A549 (cell line): ENCODE results near the gene NUMB. TPM values are rescaled to one million over a fixed set of nuclear protein-coding genes. Genes with fewer than 3 reads are reported as not detected.
A peak's percentile ranks its signal among the peaks of the same experiment; 100 is the strongest.

Experiments used
- ATAC-seq, 2 experiments: fragments of 200-7000 bp in 1 of 2; fragments of >200 bp in 1 of 2; cut with Nextera tagmentation in 1 of 2; cut with Tn5 transposase in 1 of 2; 3 replicates each; pipeline versions ENCODE4 v1.8.0 to v1.9.1; 2018 to 2020; ENCODE audit warnings: mild to moderate bottlenecking in 1 of 2, moderate library complexity in 1 of 2
- CTCF ChIA-PET: fragments of 300-600 bp; sonication (Branson Sonifier 250); formaldehyde crosslinking; extraction: SDS; loops from one replicate; lab custom pipeline; 2021; ENCODE audit warnings: antibody characterized with exemption, inconsistent platforms; lab: Yijun Ruan, JAX
- POLR2A ChIA-PET: fragments of 350-600 bp; formaldehyde crosslinking; extraction: SDS; loops from one replicate; lab custom pipeline; 2021; ENCODE audit warnings: antibody characterized with exemption, inconsistent platforms; lab: Yijun Ruan, JAX
- DNase-seq, 2 experiments: peaks; one replicate each; pipeline versions ENCODE4 v3.0.0 to v3.0.0-alpha.2; 2011 to 2016; ENCODE audit warnings: low read depth in 1 of 2, low spot score in 1 of 2
- FAIRE-seq: peaks from 2 replicates; lab custom pipeline; 2011; peaks lifted over from hg19 to GRCh38; lab: Jason Lieb, UNC
- H3K27ac ChIP-seq, 2 experiments: fragments of >200 bp; sonication (Bioruptor Twin); formaldehyde crosslinking; 3 replicates each; pipeline ENCODE4 v1.5.1; 2016 to 2017
- H3K4me1 ChIP-seq: fragments of >200 bp; sonication (Bioruptor Twin); formaldehyde crosslinking; 3 replicates; pipeline ENCODE4 v1.6.1; 2016
- H3K4me2 ChIP-seq: fragments of >200 bp; sonication (Bioruptor Twin); formaldehyde crosslinking; 3 replicates; pipeline ENCODE4 v1.6.1; 2016
- H3K4me3 ChIP-seq: fragments of >200 bp; sonication (Bioruptor Twin); formaldehyde crosslinking; 3 replicates; pipeline ENCODE4 v1.5.1; 2016
- H3K9me3 ChIP-seq: fragments of >200 bp; sonication (Bioruptor Twin); formaldehyde crosslinking; 3 replicates; pipeline ENCODE4 v1.6.1; 2016
- CHD2 ChIP-seq: fragments of 150-350 bp; IDR thresholded peaks from 2 replicates; pipeline ENCODE4 v1.6.1; 2014; ENCODE audit warnings: low read length; ENCODE audit not compliant: partially characterized antibody
- CTCF ChIP-seq: fragments of >200 bp; sonication (Bioruptor Twin); formaldehyde crosslinking; IDR thresholded peaks from 3 replicates; pipeline ENCODE4 v1.5.1; 2016
- ELK1 ChIP-seq: fragments of 150-350 bp; IDR thresholded peaks from 2 replicates; pipeline ENCODE4 v1.6.1; 2014; ENCODE audit warnings: low read depth, mild to moderate bottlenecking, low read length
- ESRRA ChIP-seq: fragments of 150-350 bp; IDR thresholded peaks from 2 replicates; pipeline ENCODE4 v1.6.1; 2014; ENCODE audit warnings: mild to moderate bottlenecking, low read length, borderline replicate concordance
- HES2 ChIP-seq: fragments of >200 bp; sonication (Bioruptor Twin); formaldehyde crosslinking; IDR thresholded peaks from 2 replicates; pipeline ENCODE4 v1.6.1; 2016
- HMGXB4 ChIP-seq: fragments of 250-450 bp; sonication (Bioruptor Pico); IDR thresholded peaks from 2 replicates; pipeline ENCODE4 v1.5.0; 2021; ENCODE audit warnings: mild to moderate bottlenecking, moderate library complexity, borderline replicate concordance
- HOXA7 ChIP-seq: fragments of 250-450 bp; sonication (Bioruptor Pico); IDR thresholded peaks from 2 replicates; pipeline ENCODE4 v1.5.0; 2020; ENCODE audit warnings: mild to moderate bottlenecking, moderate library complexity
- HOXB13 ChIP-seq: fragments of 250-450 bp; sonication (Bioruptor Pico); IDR thresholded peaks from 2 replicates; pipeline ENCODE4 v1.5.0; 2020; ENCODE audit warnings: low read depth, mild to moderate bottlenecking, moderate library complexity
- JUN ChIP-seq, 2 experiments: fragments of >200 bp; sonication (Bioruptor Twin); formaldehyde crosslinking; IDR thresholded peaks; 2 replicates in 1 of 2; 3 replicates in 1 of 2; pipeline ENCODE4 v1.6.1; 2016 to 2017
- JUNB ChIP-seq: fragments of >200 bp; sonication (Bioruptor Twin); formaldehyde crosslinking; IDR thresholded peaks from 2 replicates; pipeline ENCODE4 v1.6.1; 2016
- KDM5A ChIP-seq: fragments of 200-600 bp; sonication (generic); IDR thresholded peaks from 2 replicates; pipeline ENCODE4 v1.6.1; 2016; ENCODE audit warnings: antibody characterized with exemption, mild to moderate bottlenecking
- MAFK ChIP-seq: fragments of 450-650 bp; IDR thresholded peaks from 2 replicates; pipeline ENCODE4 v1.6.1; 2014; ENCODE audit not compliant: partially characterized antibody
- MAX ChIP-seq: IDR thresholded peaks from 2 replicates; pipeline ENCODE4 v1.6.1; 2012
- NFE2L2 ChIP-seq: fragments of 150-350 bp; conservative IDR thresholded peaks from 2 replicates; pipeline ENCODE4 v1.6.1; 2014; ENCODE audit warnings: low read length
- POLR2AphosphoS2 ChIP-seq: conservative IDR thresholded peaks from 2 replicates; pipeline ENCODE4 v1.6.1; 2012; ENCODE audit warnings: low read length, improper control_type of control experiment, inconsistent platforms
- RAD21 ChIP-seq, 2 experiments: fragments of >200 bp in 1 of 2; sonication (Bioruptor Twin) in 1 of 2; formaldehyde crosslinking in 1 of 2; IDR thresholded peaks in 1 of 2; conservative IDR thresholded peaks in 1 of 2; 2 replicates in 1 of 2; 3 replicates in 1 of 2; pipeline ENCODE4 v1.6.1; 2012 to 2018; ENCODE audit warnings: inconsistent platforms in 1 of 2
- RARB ChIP-seq: fragments of 250-450 bp; sonication (Bioruptor Pico); IDR thresholded peaks from 2 replicates; pipeline ENCODE4 v1.8.0; 2021; ENCODE audit warnings: mild to moderate bottlenecking, moderate library complexity
- RCOR1 ChIP-seq: fragments of 150-350 bp; IDR thresholded peaks from 2 replicates; pipeline ENCODE4 v1.6.1; 2014; ENCODE audit warnings: antibody characterized with exemption, low read length, low read depth
- REST ChIP-seq: fragments of 200-600 bp; sonication (generic); IDR thresholded peaks from 2 replicates; pipeline ENCODE4 v1.6.1; 2016; ENCODE audit warnings: antibody characterized with exemption, mild to moderate bottlenecking, moderate library complexity
- SREBF2 ChIP-seq: fragments of 450-650 bp; IDR thresholded peaks from 2 replicates; pipeline ENCODE4 v1.6.1; 2014; ENCODE audit warnings: mild to moderate bottlenecking, moderate library complexity
- TFCP2L1 ChIP-seq: fragments of 250-450 bp; sonication (Bioruptor Pico); IDR thresholded peaks from 2 replicates; pipeline ENCODE4 v1.5.0; 2021; ENCODE audit warnings: mild to moderate bottlenecking
- ZFP36 ChIP-seq: fragments of 450-650 bp; IDR thresholded peaks from 2 replicates; pipeline ENCODE4 v1.6.1; 2014; ENCODE audit warnings: borderline replicate concordance; ENCODE audit not compliant: partially characterized antibody
- WGBS: methylation state at CpG from one replicate; pipeline ENCODE4 v1.1.6; 2017; ENCODE audit errors: missing lambda C conversion rate; 5-methylcytosine and 5-hydroxymethylcytosine counted together
- polyA plus RNA-seq, 4 experiments: library from polyadenylated mRNA; depleted of rRNA in 3 of 4; stranded (reverse); fragments of >200 nt; fragmentation: RNase III in 1 of 4; extraction: RNeasy Plus Mini Kit Qiagen cat#74134 plus additional on column Dnase treatment in 1 of 4; gene quantifications; 2 replicates in 3 of 4; 3 replicates in 1 of 4; pipeline ENCODE4 v1.2.3, GENCODE V29; 2011 to 2017

The NUMB gene
- polyA plus RNA-seq, 2 of the 4 experiments (the other 2 are of a cell fraction) = 40.8 to 151 TPM

GRCh38 chr14:73283608-73284379, 174.6 kb downstream of the NUMB start (continued):
- no peak for TF ChIP-seq REST
- TF ChIP-seq, all 56 proteins: peak for 3

GRCh38 chr14:73280903-73281302, 177.4 kb downstream of the NUMB start:
- 87% methylated on average over 5 of the region's 5 CpGs for WGBS
- DNase-seq = no peak
- 0 out of 6 replicates have a peak, but pooled peaks of 1 of the 2 experiments have one; percentile 24 for ATAC-seq
- H3K9me3 ChIP-seq = no peaks in the 10 kb centered on the region
- H3K4me3 ChIP-seq = no peak overlapping the region
- H3K4me2 ChIP-seq = no peak overlapping the region
- ChIA-PET CTCF (interaction anchor here (1.0 to 2.8 kb wide), 7 partner anchors 14 to 110 kb away, joined by 3 to 11 read pairs (median 4); no protein-coding TSS in a partner anchor), POLR2A (no interaction called here)
- TF ChIP-seq CTCF = peak; percentile 26; the same call in 2 of the 3 replicates
- TF ChIP-seq ZFP36 = no peak
- peak; percentile 19 to 21; a peak in 1 of 5 replicates for TF ChIP-seq RAD21 (conservative IDR thresholded peaks at IDR 0.05 in 1 of 2, IDR thresholded peaks at IDR 0.05 in 1 of 2)
- TF ChIP-seq, all 56 proteins: peak for 2
- Histone ChIP-seq H3K27ac (no peak overlapping the region), H3K4me1 (0 out of 3 replicates have a peak, but pooled peaks cover 5% of the 10 kb centered on the region)
- no peak for FAIRE-seq

- CTCF ChIA-PET = interaction anchor here (0.9 kb wide), 1 partner anchor 104 kb away, joined by 4 read pairs; no protein-coding TSS in a partner anchor
- Histone ChIP-seq H3K4me3 (no peak overlapping the region), H3K27ac (no peak overlapping the region), H3K4me1 (0 out of 3 replicates have a peak, but pooled peaks cover 5% of the 10 kb centered on the region), H3K4me2 (no peak overlapping the region), H3K9me3 (no peaks in the 10 kb centered on the region)
- 91% methylated on average over 2 of the region's 2 CpGs for WGBS
- ATAC-seq (no peak), DNase-seq (no peak), FAIRE-seq (no peak)
- no peak for TF ChIP-seq HMGXB4 (CRISPR knock-in tag)
- TF ChIP-seq SREBF2 = no peak
- no peak for TF ChIP-seq ELK1
- TF ChIP-seq HOXB13 = no peak
- no peak for TF ChIP-seq RCOR1
- no peak for TF ChIP-seq POLR2AphosphoS2
- no peak for TF ChIP-seq RARB (CRISPR knock-in tag)
- TF ChIP-seq HES2 = no peak
- TF ChIP-seq TFCP2L1 (CRISPR knock-in tag) = no peak
- no peak for TF ChIP-seq JUNB
- TF ChIP-seq KDM5A = no peak
- TF ChIP-seq HOXA7 (CRISPR knock-in tag) = no peak
- no peak for TF ChIP-seq CHD2
- TF ChIP-seq NFE2L2 = no peak
- TF ChIP-seq MAX = no peak
- TF ChIP-seq JUN (IDR thresholded peaks at IDR 0.05) = no peak
- no peak for TF ChIP-seq RAD21 (conservative IDR thresholded peaks at IDR 0.05 in 1 of 2, IDR thresholded peaks at IDR 0.05 in 1 of 2)
- no peak for TF ChIP-seq MAFK
- TF ChIP-seq ESRRA = no peak
- POLR2A ChIA-PET = no interaction called here
These were observed 181.0 kb downstream of the NUMB start for GRCh38 chr14:73277376-73277775.
